Chondrocyte (in vitro differentiated cells): ENCODE data around the gene WDTC1. TPM values are rescaled to one million over a fixed set of nuclear protein-coding genes. Genes with fewer than 3 reads are reported as not detected.
"Not testable (repeated sequence)": the region's sequence is repeated elsewhere in the genome, so short reads cannot be mapped to it uniquely, and the experiment has no call there.

Source experiments
- DNase-seq: peaks from one replicate; pipeline ENCODE4 v3.0.0; 2021; ENCODE audit warnings: mixed read lengths, low spot score
- H3K27ac Mint-ChIP-seq: one replicate; pipeline ENCODE4 v1.8.0; 2021; ENCODE audit warnings: mild to moderate bottlenecking, moderate library complexity, mixed read lengths; ENCODE audit not compliant: unreplicated experiment
- H3K27me3 Mint-ChIP-seq: 2 replicates; pipeline ENCODE4 v1.8.0; 2021; ENCODE audit warnings: low read depth, mixed read lengths
- H3K36me3 Mint-ChIP-seq: 2 replicates; pipeline ENCODE4 v1.8.0; 2021; ENCODE audit warnings: low read depth, mixed read lengths
- H3K4me1 Mint-ChIP-seq: 2 replicates; pipeline ENCODE4 v1.8.0; 2021; ENCODE audit warnings: low read depth, mild to moderate bottlenecking, mixed read lengths
- H3K4me3 Mint-ChIP-seq: one replicate; pipeline ENCODE4 v1.8.0; 2021; ENCODE audit warnings: mild to moderate bottlenecking, moderate library complexity, mixed read lengths; ENCODE audit not compliant: unreplicated experiment
- H3K9me3 Mint-ChIP-seq: 2 replicates; pipeline ENCODE4 v1.8.0; 2021; ENCODE audit warnings: low read depth, mixed read lengths
- CTCF ChIP-seq: fragments of 200-600 bp; sonication (generic); IDR thresholded peaks from 2 replicates; pipeline ENCODE4 v1.5.0; 2021; ENCODE audit warnings: antibody characterized with exemption, mild to moderate bottlenecking, moderate library complexity
- total RNA-seq: library from RNA; stranded (reverse); gene quantifications from 3 replicates; pipeline ENCODE4 v1.2.1, GENCODE V29; 2021

WDTC1 gene
- total RNA-seq, 1 donor from 2014 or later: 30.8 TPM

GRCh38 chr1:27203946-27204345 is 30.5 kb upstream of the WDTC1 start:
- H3K4me3 Mint-ChIP-seq: no peak overlapping the region
- H3K27me3 Mint-ChIP-seq: peaks cover 2% of the 10 kb centered on the region
- H3K9me3 Mint-ChIP-seq: peaks cover 5% of the 10 kb centered on the region
- TF ChIP-seq CTCF: no peak
- peaks cover 19% of the 10 kb centered on the region for H3K4me1 Mint-ChIP-seq
- H3K36me3 Mint-ChIP-seq: no peaks in the 10 kb centered on the region
- H3K27ac Mint-ChIP-seq: no peak overlapping the region
- DNase-seq: no peak

- not testable (repeated sequence) for H3K36me3 Mint-ChIP-seq, H3K27ac Mint-ChIP-seq, DNase-seq, H3K4me3 Mint-ChIP-seq, H3K27me3 Mint-ChIP-seq, H3K9me3 Mint-ChIP-seq
- H3K4me1 Mint-ChIP-seq: peaks cover 19% of the 10 kb centered on the region
These were observed 27.2 kb upstream of the WDTC1 start for GRCh38 chr1:27207238-27207637.

- not testable (repeated sequence) for H3K4me3 Mint-ChIP-seq, H3K27me3 Mint-ChIP-seq, H3K9me3 Mint-ChIP-seq, H3K36me3 Mint-ChIP-seq, DNase-seq
- H3K27ac Mint-ChIP-seq: peak overlapping the region; percentile 79
- H3K4me1 Mint-ChIP-seq: peaks cover 19% of the 10 kb centered on the region
These were observed 26.1 kb upstream of the WDTC1 start for GRCh38 chr1:27208143-27208850.

GRCh38 chr1:27216466-27216865 is 18.0 kb upstream of the WDTC1 start:
- TF ChIP-seq CTCF: no peak
- H3K27ac Mint-ChIP-seq: no peak overlapping the region
- no peaks in the 10 kb centered on the region for H3K27me3 Mint-ChIP-seq
- peaks cover 3% of the 10 kb centered on the region for H3K9me3 Mint-ChIP-seq
- H3K4me3 Mint-ChIP-seq: no peak overlapping the region
- peaks cover 1% of the 10 kb centered on the region for H3K36me3 Mint-ChIP-seq
- no peaks in the 10 kb centered on the region for H3K4me1 Mint-ChIP-seq
- no peak for DNase-seq

- no peak for DNase-seq
- no peak for TF ChIP-seq CTCF
- Mint-ChIP-seq H3K27ac (no peak overlapping the region), H3K4me3 (no peak overlapping the region), H3K27me3 (no peaks in the 10 kb centered on the region), H3K4me1 (no peaks in the 10 kb centered on the region), H3K36me3 (peaks cover 1% of the 10 kb centered on the region), H3K9me3 (peaks cover 3% of the 10 kb centered on the region)
These were observed 17.0 kb upstream of the WDTC1 start for GRCh38 chr1:27217401-27217800.

GRCh38 chr1:27218736-27219135 is 15.7 kb upstream of the WDTC1 start:
- Mint-ChIP-seq H3K27me3 (no peaks in the 10 kb centered on the region), H3K27ac (no peak overlapping the region), H3K9me3 (peaks cover 3% of the 10 kb centered on the region), H3K4me1 (no peaks in the 10 kb centered on the region), H3K4me3 (no peak overlapping the region), H3K36me3 (peaks cover 1% of the 10 kb centered on the region)
- TF ChIP-seq CTCF: no peak
- no peak for DNase-seq
